Tibial nerve (tissue), 4 donors: Measurements from ENCODE around the gene SPATC1L.

Experiments used
- EP300 ChIP-seq, 2 donors: sonication (generic); formaldehyde crosslinking; IDR thresholded peaks; one replicate each; pipeline ENCODE4 v1.6.1; 2017; ENCODE audit warnings: antibody characterized with exemption in 2 of 2, mild to moderate bottlenecking in 1 of 2
- POLR2A ChIP-seq, 2 donors: fragments of 450-650 bp; IDR thresholded peaks; one replicate each; pipeline ENCODE4 v1.6.1; 2017; ENCODE audit warnings: antibody characterized with exemption in 2 of 2, mild to moderate bottlenecking in 2 of 2, moderate library complexity in 2 of 2
- TF ChIP-seq, protein P1 (sequence below), 5 experiments: fragments of 200-600 bp in 3 of 5; fragments of 450-650 bp in 2 of 5; sonication (generic) in 3 of 5; IDR thresholded peaks; one replicate each; pipeline ENCODE4 v1.5.1; 2016 to 2019; ENCODE audit warnings: antibody characterized with exemption in 5 of 5, mild to moderate bottlenecking in 3 of 5, moderate library complexity in 2 of 5

DNA sequence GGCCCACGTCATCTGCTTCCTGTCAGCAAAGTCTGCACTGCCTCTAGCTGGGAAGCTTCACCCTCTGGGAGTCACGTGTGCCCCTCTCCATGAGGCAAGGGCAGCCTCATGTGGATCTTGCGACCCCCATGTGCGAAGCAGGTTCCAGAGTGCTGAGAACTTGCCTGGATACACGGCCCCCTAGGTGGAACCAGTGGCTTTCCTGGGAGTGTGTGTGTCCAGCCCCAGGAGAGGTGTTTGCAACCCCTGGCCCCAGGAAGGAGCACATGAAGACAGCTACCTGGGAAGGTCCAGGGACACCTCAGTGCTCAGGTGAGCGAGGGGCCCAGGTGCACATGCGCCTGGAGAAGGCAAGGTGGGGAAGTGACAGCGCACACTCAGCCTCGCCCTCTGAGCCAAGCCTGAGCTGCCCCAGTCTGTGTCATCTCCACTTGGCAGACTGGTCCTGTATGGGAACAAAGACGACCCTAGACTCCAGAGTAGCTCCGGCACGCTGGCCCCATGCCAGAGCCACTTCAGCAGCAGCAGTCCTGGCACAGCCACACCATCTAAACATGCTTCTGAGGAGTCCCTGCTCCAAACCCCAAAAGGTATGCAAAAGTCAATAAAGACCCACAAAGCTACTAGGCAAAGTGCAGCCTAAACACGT is 35.5 kb upstream of the SPATC1L start:
- TF ChIP-seq POLR2A (IDR thresholded peaks at IDR 0.05) (no peak), EP300 (IDR thresholded peaks at IDR 0.05) (no peak)
- TF ChIP-seq, protein P1, sequence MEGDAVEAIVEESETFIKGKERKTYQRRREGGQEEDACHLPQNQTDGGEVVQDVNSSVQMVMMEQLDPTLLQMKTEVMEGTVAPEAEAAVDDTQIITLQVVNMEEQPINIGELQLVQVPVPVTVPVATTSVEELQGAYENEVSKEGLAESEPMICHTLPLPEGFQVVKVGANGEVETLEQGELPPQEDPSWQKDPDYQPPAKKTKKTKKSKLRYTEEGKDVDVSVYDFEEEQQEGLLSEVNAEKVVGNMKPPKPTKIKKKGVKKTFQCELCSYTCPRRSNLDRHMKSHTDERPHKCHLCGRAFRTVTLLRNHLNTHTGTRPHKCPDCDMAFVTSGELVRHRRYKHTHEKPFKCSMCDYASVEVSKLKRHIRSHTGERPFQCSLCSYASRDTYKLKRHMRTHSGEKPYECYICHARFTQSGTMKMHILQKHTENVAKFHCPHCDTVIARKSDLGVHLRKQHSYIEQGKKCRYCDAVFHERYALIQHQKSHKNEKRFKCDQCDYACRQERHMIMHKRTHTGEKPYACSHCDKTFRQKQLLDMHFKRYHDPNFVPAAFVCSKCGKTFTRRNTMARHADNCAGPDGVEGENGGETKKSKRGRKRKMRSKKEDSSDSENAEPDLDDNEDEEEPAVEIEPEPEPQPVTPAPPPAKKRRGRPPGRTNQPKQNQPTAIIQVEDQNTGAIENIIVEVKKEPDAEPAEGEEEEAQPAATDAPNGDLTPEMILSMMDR (IDR thresholded peaks at IDR 0.05) = no peak
